Measurements from ENCODE around the gene C8A. TPM values are rescaled to one million over a fixed set of nuclear protein-coding genes. Genes with fewer than 3 reads are reported as not detected.

The C8A gene
- polyA plus RNA-seq, 4 donors = 0.60 TPM; not detected in 3

- DNase-seq (ENCODE audit: low read depth in 4 of 4, low spot score in 3 of 4) = no peak
Observed at GRCh38 chr1:56963667-56964066, 109.1 kb downstream of the C8A start.

GRCh38 chr1:56964349-56965017, 109.9 kb downstream of the C8A start:
- DNase-seq (ENCODE audit: low read depth in 4 of 4, low spot score in 3 of 4) = no peak

GRCh38 chr1:56965191-56965590, 110.6 kb downstream of the C8A start:
- DNase-seq (ENCODE audit: low read depth in 4 of 4, low spot score in 3 of 4) = no peak

GRCh38 chr1:56965916-56966697, 111.5 kb downstream of the C8A start, which contains the start of gene C8B:
TSS of gene C8B (minus strand) at chr1:56966015. CDS start at chr1:56965948, 67 bp downstream.
- no peak for DNase-seq (ENCODE audit: low read depth in 4 of 4, low spot score in 3 of 4)

GRCh38 chr1:56966698-56966999, 112.1 kb downstream of the C8A start:
- no peak for DNase-seq (ENCODE audit: low read depth in 4 of 4, low spot score in 3 of 4)

GRCh38 chr1:56967355-56967754, 112.8 kb downstream of the C8A start:
- no peak for DNase-seq (ENCODE audit: low read depth in 4 of 4, low spot score in 3 of 4)

Other genes starting within 250 kb of the C8A start
- 10 to 100 TPM in 3 of 4 donors, 1 to 10 TPM in 1; 1.8 to 20.8 (median 16.7) TPM for gene PRKAA2, start 209.5 kb upstream of the C8A start, polyA plus RNA-seq (ENCODE audit: insufficient read length in 4 of 4)
- gene FYB2, start 35.4 kb upstream of the C8A start, polyA plus RNA-seq (ENCODE audit: insufficient read length in 4 of 4) = 1 to 10 TPM in 2 of 4 donors, under 1 TPM in 1, not detected in 1; 0.96 to 1.2 (median 1.0) TPM
- gene C8B, start 111.2 kb downstream of the C8A start, polyA plus RNA-seq (ENCODE audit: insufficient read length in 4 of 4) = under 1 TPM in 1 of 4 donors, not detected in 3; 0.74 TPM